ENCODE data around the gene RNF38.

RNF38 gene

DNA sequence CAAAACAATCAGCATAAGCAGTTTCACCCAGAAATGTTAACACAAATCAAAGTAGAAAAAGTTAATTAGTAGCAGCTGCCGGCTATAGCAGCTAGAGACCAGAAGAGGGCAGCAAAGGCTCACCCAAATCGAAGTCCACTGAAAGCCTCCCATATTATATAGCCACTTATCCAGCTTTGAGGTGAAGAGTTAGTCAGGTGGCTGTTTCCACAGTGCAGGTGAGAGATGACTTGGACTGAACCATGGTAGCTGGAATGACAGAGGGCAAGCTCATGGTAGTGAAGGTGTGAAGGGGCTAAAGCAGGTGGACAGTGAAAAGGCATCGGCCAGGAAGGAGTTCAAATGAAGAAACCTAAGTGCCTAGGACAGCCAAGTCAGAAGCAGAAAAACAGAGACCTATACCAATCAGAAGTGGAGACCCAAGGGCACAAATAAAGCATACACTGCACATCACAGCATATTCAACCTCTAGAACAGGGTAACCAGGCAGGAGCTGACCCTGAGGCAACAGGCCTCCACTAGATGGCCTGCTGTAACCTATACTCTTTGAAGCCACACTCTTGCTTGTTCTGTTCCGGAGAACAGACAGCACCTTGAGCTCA is 7.2 kb upstream of the RNF38 start:
- peak; percentile 54 for DNase-seq (ENCODE audit: low spot score)
- TF ChIP-seq, protein P1, sequence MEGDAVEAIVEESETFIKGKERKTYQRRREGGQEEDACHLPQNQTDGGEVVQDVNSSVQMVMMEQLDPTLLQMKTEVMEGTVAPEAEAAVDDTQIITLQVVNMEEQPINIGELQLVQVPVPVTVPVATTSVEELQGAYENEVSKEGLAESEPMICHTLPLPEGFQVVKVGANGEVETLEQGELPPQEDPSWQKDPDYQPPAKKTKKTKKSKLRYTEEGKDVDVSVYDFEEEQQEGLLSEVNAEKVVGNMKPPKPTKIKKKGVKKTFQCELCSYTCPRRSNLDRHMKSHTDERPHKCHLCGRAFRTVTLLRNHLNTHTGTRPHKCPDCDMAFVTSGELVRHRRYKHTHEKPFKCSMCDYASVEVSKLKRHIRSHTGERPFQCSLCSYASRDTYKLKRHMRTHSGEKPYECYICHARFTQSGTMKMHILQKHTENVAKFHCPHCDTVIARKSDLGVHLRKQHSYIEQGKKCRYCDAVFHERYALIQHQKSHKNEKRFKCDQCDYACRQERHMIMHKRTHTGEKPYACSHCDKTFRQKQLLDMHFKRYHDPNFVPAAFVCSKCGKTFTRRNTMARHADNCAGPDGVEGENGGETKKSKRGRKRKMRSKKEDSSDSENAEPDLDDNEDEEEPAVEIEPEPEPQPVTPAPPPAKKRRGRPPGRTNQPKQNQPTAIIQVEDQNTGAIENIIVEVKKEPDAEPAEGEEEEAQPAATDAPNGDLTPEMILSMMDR (IDR thresholded peaks at IDR 0.05; ENCODE audit: borderline replicate concordance, control extremely low read depth, extremely low read depth, insufficient read depth, missing control alignments) = peak; percentile 73
- in situ Hi-C loops (cut with MboI; ENCODE audit: low sequenced_read_pairs, unreplicated experiment) = loop anchor here (5.0 to 25.0 kb wide), 2 partner anchors 150 to 330 kb away; no protein-coding TSS in a partner anchor

DNA sequence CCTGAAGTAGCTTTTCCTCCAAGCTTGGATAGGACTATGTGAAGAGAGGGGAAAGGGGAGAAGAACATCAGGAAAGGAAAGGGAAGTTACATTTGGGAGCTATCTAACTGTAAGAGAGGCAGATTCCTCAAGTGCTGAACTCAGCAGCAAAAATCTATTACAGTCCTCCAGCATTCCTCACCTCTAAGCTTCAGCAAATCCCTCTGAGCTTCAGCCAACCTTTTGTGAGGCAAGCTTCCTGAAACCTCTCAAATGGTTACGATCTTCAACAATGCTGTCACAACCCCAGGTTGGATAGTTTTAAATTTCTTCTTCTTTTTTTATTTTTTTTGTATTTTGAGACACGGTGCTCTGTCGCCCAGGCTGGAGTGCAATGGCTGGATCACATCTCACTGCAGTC is 2.5 kb upstream of the RNF38 start:
- in situ Hi-C loops (cut with MboI; ENCODE audit: low sequenced_read_pairs, unreplicated experiment) = loop anchor here (25.0 kb wide), 1 partner anchor 335 kb away; no protein-coding TSS in a partner anchor
- TF ChIP-seq, protein P1 (IDR thresholded peaks at IDR 0.05; ENCODE audit: borderline replicate concordance, control extremely low read depth, extremely low read depth, insufficient read depth, missing control alignments) = no peak
- no peak for DNase-seq (ENCODE audit: low spot score)

DNA sequence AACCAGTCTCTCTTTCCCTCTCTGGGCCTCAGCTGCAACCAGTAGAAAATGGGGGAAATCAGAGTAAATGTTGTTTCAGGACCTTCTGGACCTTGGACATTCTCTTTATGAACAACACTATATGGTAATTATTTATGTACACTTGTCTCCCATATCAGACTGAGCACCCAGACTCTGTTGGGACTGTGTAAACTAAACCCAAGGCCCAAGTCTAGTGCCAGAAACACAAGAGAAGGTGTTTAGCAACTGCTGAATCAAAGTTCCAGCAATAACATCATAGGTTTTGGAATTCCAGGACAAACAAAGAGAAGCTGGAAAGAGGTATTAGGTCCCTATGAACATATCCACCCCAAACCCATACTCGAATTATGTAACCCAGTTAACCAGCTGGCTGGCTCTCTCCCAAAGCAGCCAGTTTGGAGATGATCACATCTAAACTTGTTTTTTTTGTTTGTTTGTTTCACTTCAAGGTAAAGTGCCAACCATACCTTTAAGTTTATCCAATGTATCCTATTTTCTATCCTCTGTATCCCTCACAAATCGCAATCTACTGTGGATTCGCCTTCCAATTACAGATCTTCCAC is 1.9 kb upstream of the RNF38 start:
- DNase-seq (ENCODE audit: low spot score) = no peak
- TF ChIP-seq, protein P1 (IDR thresholded peaks at IDR 0.05; ENCODE audit: borderline replicate concordance, control extremely low read depth, extremely low read depth, insufficient read depth, missing control alignments) = no peak
- in situ Hi-C loops (cut with MboI; ENCODE audit: low sequenced_read_pairs, unreplicated experiment) = loop anchor here (25.0 kb wide), 1 partner anchor 335 kb away; no protein-coding TSS in a partner anchor

DNA sequence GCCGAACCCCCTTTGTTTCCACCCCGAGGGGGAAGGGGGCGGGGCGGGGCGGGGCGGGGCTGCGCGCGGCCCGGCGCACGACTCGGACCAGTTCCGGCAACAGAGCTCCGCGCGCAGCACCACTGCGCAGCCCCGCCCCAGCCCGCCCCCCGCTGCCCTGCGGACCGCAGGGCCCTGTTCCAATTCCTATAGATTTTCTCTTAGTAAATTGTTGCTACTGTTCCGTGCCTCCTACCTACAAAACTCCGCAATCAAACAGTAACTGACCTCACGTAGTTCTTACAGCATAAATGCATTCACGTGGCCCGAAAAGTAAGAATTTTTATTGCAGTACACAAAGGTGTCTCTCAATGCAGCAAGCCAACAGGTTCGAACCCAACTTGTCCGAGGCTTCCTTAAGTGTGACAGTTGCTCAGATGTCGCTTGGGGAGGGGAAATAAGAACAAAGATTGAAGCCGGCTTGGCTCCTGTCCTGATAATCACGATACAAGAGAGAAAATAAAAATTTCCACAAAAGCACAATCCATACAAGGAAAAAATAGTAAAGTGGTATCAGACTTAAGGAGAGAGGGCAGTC is 1.2 kb upstream of the RNF38 start:
- TF ChIP-seq, protein P1 (IDR thresholded peaks at IDR 0.05; ENCODE audit: borderline replicate concordance, control extremely low read depth, extremely low read depth, insufficient read depth, missing control alignments) = no peak
- in situ Hi-C loops (cut with MboI; ENCODE audit: low sequenced_read_pairs, unreplicated experiment) = loop anchor here (25.0 kb wide), 1 partner anchor 336 kb away; no protein-coding TSS in a partner anchor
- DNase-seq (ENCODE audit: low spot score) = peak; percentile 92

DNA sequence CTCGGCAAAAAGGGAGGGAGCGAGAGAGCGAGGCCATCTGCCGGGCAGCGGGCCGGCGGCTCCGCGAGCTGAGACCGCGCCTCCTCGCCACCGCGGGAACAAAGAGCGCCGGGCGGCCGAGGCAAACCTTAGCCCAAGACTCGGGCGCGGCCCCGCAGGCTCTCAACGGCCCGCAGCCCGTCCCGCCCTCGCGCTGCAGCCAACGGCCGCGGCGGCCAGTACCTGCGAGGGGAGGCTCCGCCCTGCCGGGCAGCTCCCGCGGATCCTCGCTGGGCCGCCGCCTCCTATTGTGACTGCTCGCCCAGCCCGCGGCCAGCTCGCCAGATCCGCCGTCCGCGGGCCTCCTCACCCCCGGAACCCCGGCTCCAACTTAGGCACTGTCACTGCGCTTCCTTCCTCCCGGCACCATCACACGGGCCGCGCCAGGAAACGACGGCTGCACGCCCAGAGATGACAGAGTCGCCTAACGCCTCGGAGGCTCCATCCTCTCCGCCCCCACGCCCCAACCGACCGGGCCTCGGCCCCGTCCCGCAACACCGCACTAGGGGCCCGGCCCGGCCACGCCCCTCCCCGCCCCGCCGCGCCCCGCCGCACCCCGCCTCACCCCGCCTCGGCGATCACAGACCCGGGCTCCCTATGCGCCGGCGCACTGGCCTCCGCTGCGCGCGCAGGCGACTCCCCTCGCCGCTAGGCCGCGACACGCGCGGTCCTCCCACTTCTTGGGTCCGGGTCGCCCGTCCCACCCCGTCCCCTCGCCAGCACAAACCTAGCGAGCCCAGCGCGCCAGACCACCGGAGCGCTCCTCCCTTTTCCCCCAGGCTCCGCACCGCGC is 479 bp upstream of the RNF38 start:
- in situ Hi-C loops (cut with MboI; ENCODE audit: low sequenced_read_pairs, unreplicated experiment) = loop anchor here (25.0 kb wide), 1 partner anchor 337 kb away; no protein-coding TSS in a partner anchor
- DNase-seq (ENCODE audit: low spot score) = peak; percentile 94
- TF ChIP-seq, protein P1 (IDR thresholded peaks at IDR 0.05; ENCODE audit: borderline replicate concordance, control extremely low read depth, extremely low read depth, insufficient read depth, missing control alignments) = peak; percentile 13

DNA sequence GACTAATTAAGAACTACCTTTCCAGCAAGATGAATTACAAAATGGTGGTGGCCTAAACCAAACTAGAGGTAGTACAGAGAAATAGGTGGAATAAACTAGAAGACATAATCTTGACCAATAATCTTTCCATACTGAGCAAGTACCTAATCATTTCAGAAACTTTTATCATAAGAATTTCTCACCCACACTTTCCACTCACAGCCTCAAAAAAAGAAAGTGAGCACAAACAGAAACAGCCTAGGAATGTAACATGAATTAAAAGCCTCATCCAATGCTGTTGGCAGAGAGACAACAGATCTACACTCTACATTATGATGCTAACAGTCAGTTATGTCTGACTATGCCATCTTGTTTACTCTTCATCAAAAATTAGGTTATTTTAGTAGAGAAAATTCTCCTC is 1.3 kb downstream of the RNF38 start:
- TF ChIP-seq, protein P1 (IDR thresholded peaks at IDR 0.05; ENCODE audit: borderline replicate concordance, control extremely low read depth, extremely low read depth, insufficient read depth, missing control alignments) = no peak
- DNase-seq (ENCODE audit: low spot score) = no peak
- in situ Hi-C loops (cut with MboI; ENCODE audit: low sequenced_read_pairs, unreplicated experiment) = no loop called here
